Stimulated activated CD8-positive, alpha-beta memory T cell treated with anti-CD3 and anti-CD28 coated beads, Interleukin-4, amount 100 ng/mL, for 4 hours (primary cell): ENCODE data around the gene DPH6.
"Not testable (repeated sequence)": the region's sequence is repeated elsewhere in the genome, so short reads cannot be mapped to it uniquely, and the experiment has no call there.

ENCODE experiments used
- DNase-seq, 2 donors: peaks; one replicate each; pipeline ENCODE4 v3.0.0-alpha.2; 2020; ENCODE audit warnings: low read depth in 2 of 2, low spot score in 1 of 2

Gene DPH6

DNA sequence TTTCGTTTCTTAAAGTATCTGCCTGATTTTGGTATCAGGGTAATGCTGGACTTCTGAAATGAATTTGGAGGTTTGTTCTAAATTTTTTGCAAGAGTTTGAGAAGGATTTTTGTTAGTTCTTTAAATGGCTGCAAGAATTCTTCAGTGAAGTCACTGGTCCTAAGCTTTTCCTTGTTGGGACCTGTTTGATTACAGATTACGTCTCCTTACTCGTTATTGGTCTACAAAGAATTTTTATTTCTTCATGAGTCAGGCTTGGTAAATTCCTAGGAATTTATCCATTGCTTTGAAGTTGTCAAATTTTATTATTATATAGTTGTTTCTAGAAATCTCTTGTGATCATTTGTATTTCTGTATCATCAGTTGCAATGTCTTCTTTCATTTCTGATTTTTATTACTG, 196.0 kb downstream of the DPH6 start:
- no peak for DNase-seq

DNA sequence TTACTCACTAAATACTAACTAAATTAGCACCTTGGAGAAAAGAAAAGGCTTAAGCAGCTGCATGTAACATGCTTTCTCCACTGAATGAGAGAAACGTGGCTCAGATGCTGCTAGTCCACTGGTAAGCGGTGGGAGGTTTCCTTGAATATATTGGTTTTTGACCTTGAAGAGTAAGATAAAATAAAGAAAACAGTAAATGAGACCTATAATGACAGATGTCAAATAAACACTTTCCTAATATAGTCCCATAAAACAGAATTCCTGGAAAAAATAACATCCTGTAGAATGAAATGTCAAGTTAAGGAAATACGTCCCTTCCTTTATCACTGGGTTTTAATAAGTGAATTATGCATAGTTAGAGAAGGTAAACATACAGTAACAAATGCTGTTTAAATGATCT, 215.0 kb downstream of the DPH6 start:
- no peak for DNase-seq

DNA sequence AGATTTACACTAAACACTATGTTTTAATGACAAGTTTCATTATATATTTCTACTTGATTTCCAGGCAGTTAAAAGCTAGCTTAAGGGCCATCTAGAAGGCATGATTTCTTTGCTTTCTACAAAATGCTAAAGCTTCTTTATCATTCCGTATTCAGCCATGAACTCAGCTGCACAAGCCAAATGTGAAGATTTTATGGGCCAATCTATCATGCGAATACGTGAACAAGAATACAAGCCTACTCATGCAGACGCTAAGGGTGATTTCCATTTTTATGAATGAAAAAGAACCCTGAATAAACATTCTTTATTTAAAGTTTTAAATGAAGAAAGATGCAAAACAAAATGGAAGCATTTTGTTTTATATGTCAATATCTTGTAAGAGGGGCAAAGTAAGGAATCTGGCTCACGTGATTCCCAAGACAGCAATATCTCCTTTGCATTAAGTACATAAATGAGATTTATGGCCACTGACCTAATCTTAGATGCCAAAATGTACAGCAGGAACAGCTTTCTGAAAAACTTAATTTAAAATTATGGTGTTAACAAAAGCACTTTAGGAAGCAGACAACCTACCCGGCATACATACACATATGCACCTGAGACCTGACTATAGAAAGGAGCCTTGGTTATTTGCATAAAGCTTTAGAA, 215.8 kb downstream of the DPH6 start:
- no peak for DNase-seq

DNA sequence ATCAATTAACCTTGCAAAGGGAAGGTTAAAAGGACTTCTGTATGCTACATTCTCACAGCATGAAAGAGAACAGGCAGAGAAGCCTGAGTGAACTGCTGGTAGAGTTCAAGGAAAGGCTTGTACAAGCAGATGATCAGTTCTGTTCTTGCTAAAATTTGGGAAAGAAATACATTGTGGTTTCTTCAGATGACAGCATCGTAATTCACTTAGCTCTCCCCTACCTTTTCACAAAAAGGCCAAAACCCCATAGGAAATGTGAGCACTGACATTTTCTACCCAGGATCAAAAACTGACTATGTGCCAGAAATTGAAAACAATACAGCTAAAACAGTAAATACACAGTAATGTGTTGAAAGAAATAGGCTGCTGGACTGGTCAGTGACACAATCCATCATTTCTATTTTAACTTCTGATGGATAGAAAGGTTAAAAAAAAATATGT, 216.4 kb downstream of the DPH6 start:
- DNase-seq = no peak

DNA sequence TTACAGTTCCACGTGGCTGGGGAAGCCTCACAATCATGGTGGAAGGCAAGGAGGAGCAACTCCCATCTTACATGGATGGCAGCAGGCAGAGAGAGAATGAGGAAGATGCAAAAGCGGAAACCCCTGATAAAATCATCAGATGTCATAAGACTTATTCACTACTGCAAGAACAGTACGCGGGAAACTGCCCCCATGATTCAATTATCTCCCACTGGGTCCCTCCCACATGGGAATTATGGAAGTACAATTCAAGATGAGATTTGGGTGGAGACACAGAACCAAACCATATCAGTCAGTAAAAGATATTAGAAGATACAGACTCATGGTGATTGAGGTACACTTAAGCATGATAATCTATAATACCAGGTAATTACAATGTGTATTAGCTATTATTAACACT, 217.1 kb downstream of the DPH6 start:
- not testable (repeated sequence) for DNase-seq

DNA sequence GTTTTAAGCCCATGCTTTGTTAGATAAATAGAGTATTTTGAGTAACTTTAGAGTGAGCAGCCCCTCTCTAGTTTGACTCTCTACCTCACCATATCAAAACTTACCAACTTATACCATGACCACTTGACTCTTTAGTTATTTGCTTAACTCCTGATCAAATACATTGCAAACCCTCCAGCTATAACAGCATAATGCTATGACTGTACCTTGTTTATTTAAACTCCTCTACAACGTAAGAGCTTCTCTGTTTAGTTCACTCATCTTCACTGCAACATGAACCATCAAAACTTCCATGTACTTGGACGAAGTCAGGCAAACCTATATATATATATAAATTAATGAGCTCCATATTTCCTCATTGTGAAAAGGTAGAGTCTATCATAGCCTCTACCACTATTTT, 218.2 kb downstream of the DPH6 start:
- DNase-seq = no peak

DNA sequence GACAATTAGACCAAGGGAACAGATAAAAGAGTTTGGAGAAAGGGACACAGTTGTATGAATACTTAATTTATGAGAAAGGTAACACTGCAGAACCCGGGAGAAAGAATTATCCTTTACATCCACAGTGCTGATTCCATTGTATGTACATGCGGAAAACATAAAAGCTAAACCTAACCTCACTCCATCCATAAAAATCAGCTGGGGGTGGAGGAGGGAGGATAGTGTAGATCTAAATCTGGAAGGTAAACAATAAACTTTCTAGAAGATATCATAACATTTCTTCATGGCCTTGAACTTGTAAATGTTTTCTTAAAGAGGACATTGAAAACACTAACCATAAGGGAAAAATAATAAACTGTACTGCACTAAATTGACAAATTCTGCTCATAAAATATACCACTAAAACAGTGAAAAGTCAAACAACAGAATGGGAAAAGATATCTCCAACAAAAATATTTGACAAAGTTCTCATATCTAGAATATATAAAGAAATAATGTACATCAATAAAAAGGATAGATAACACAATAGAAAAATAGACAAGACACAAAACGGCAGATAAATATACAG, 220.5 kb downstream of the DPH6 start:
- no peak for DNase-seq

DNA sequence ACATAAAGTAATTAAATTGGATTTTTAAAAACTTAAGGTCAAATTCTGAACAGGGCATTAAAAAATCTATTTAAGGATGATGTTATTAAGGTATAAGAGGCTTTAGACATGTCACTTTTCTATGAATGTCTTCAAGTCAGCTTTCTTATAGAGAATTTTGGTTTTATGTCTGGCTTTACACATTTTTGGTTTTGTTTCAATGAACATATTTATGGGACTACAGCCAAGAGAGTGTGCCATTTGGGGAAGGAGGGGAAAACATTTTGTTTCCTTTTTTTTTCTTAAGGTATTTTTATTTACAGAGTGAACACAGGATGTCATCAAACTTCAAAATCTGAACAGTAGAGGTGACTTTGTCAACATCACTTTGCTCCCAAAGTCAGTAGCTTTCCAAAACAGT, 222.8 kb downstream of the DPH6 start:
- DNase-seq = no peak

DNA sequence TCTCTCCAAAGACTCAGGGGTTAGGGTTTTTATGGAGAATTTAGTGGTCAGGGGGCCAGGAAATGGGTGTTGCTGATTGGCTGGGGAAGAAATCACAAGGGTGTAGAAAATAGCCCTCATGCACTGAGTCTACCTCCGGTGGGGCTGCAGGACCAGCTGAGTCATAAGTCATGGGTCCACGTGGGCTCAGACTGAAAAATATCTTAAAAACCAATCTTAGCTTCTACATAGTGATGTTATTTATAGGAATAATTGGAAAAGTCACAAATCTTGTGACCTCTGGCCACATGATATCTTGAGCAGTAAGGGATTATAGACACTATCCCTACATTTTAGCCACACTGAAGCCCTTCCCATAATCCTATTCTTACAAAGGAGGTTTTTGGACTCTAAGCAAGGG, 224.0 kb downstream of the DPH6 start:
- DNase-seq = no peak

DNA sequence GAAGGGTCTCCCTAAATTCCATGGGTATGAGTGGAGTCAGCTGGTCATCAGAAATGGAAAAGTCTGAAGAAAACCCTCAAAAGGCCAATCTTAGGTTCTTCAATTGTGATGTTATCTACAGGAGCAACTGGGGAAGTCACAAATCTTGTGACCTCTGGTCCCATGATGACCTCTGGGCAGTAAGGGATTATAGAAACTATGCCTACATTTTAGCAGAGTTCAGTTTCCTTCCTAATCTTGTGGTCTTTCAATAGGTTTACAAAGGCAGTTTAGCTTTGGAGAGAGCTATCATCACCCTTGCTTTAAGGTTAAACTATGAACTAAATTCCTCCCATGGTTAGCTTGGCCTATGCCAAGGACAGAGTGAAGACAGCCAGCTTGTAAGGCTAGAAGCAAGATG, 225.1 kb downstream of the DPH6 start:
- no peak for DNase-seq
